DMS53 treated with DMSO at 0.1 percent for 48 hours (cell line): ENCODE results near the gene SKIDA1.

Experiments
- DNase-seq: peaks from one replicate; lab custom pipeline; 2025; ENCODE audit not compliant: unreplicated experiment; lab: John Stamatoyannopoulos, UW

The SKIDA1 gene

DNA sequence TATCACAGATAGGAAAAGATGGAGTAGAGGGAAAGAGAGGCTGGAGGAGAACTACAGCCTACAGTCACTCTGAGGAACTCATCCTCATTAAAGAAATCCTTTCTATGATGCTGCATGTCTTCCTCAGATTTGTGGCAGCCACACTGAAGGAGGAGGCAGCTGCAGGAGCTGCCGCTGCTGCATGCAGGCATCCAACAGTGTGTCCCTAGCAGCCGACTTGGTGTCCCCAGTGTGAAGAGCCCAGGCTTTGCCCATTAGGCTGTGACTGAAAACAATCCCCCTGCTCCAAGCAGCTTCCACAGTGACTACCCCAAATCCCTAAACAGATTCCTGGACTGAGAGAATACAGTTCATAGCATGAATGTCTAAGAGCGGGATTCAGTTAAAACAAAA lies 23.1 kb downstream of the SKIDA1 start:
- no peak for DNase-seq

- no peak for DNase-seq
These were observed 23.6 kb downstream of the SKIDA1 start for GRCh38 chr10:21501731-21502347.

DNA sequence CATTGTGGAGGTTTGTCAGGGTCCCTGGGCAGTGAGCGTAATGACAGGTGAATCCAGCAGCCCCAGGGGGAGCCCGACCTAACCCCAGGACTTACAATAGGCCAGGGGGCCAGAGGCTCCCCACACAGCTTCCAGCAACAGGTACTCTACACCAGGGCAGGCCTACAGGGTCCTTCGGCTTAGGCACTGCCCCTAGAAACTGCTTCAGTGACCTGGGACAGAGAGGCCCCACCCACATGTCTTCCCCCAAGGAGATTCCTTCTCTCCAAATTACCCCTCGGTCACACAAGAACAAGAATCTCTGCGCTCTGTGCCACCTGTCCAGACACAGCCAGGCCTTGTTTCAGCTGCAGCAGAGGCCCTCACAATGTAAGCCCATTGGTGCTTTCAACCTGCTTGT lies 24.4 kb downstream of the SKIDA1 start:
- DNase-seq: no peak

DNA sequence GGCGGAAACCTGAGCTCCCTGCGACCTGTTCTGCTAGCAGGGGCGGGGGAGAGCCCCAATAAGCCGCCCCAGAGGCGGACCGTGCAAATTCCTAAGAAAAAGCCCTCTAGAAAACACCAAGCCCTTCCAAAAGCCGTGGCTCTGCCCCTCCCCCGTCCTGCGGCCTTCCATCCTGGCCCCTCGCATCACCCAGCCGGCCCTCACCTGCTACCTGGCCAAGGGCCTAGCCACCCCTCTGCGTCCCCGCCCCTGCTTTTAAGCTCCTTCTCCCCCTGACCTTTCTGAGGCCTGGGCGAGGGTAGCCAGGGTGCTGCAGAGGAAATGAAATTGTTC lies 24.9 kb downstream of the SKIDA1 start:
- no peak for DNase-seq

- DNase-seq: no peak
These were observed 25.5 kb downstream of the SKIDA1 start for GRCh38 chr10:21499701-21500577.

DNA sequence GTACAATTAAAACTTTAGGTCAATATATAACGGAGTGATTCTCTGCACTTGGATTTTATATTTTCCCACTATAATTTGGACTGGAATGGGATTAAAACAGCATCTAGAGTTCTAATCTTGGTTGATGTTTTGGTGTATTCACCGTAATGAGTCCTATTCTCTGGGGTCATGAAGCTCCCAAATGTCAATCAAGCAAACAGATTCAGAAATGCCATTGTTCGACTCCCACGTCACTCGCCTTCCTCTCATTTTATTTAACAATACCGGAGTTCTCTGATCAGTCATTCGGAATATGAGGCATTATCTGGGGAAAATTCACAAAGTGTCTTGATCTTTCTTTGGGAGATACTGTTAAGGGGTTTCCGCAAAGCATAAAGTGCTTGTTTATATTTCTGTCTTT lies 26.5 kb downstream of the SKIDA1 start:
- DNase-seq: no peak

DNA sequence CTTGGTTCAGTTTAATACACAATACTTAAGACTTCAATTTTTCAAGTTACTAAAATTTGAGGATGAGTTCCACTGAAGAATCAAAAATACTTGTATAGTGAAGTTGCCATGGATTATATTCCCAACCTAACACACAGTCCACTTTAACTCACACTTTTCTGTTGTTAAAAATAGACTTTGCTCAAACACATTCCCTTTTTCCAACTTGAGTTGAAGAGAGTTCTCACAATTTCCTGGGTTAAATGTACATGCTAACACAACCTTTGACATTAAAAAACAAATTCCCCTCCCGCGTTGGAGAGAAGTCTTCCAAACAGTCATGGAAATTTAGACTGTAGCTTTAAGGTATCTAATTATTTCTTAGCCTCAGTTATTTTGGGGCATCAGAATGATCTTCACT lies 27.1 kb downstream of the SKIDA1 start:
- DNase-seq: no peak

GRCh38 chr10:21497177-21497807 lies 28.2 kb downstream of the SKIDA1 start:
- DNase-seq: peak; percentile 49

DNA sequence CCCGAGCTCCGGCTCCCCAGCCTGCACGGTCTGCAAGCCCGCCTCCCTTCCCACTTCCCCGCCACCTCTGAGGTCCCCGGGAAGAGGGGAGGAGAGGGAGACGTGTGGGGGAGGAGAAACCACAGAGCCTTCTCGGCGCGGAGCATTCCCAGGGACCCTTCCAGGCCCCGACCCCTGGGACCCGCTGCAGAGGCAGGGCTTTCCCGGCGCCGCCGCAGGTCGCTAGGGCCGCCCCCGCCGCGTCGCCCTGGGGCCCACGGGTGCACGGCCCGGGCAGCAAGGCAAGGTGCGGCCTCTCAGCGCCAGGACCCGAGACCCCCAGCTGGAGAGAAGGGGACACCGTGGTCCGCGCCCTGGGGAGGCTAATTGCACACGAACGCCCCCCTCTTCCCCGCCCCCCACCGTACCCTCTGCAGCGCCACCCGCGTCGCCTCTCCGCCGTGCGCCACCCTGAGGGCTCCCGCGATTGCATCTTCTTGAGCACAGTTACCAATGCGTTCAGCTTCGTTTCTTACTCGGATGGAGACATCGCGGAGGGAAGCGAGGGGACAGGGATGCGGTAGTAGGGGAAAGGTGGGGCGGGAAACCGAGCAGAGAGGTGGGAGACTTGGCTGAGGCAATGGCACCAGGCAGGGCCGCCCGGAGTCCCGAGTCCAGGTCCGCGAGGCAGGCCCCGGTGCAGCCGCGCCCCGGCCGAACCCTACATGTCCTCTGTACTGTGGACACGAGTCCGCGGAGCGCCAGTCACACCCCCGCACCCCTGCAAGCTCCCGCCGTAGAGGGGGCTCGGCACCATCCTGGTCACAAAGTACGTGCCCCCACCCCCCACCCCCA lies 28.9 kb downstream of the SKIDA1 start:
- DNase-seq: peak; percentile 51

GRCh38 chr10:21495752-21496342 lies 29.6 kb downstream of the SKIDA1 start:
- peak; percentile 73 for DNase-seq

DNA sequence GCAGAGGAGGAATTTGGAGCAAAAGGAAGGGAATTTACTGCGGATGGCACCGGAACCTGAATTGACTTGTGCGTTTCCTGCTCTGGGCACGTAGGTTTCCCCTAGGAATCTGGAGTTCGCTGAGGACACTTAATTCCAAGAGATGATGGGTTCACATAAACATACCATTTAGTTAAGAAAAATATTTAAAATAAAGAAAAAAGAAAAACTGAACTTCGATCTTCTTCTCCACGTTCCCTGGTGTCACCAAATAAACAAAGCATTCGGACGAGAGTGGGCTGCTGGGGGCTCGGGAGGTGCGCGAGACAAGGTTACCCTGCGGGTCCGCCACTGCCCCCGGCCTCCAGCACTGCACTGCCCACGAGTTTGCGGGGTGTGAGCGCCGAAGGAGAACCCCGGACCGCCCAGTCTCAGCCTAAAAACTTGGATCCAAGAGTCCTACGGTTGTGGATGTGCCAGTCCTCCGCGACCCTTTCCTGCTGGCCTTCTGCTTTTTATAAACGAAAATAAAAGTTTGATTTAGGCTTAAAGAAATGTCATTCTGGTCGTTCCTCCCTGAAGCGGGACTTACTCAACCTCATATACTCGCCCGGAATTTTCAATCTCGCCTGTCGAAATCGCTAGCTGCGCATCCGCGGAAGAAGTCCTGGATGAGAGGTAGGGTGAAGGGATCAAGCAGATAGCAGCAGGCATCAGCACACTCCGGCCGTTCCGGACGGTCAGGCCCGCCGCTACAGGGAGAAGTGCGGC lies 30.3 kb downstream of the SKIDA1 start:
- DNase-seq: peak; percentile 23

DNA sequence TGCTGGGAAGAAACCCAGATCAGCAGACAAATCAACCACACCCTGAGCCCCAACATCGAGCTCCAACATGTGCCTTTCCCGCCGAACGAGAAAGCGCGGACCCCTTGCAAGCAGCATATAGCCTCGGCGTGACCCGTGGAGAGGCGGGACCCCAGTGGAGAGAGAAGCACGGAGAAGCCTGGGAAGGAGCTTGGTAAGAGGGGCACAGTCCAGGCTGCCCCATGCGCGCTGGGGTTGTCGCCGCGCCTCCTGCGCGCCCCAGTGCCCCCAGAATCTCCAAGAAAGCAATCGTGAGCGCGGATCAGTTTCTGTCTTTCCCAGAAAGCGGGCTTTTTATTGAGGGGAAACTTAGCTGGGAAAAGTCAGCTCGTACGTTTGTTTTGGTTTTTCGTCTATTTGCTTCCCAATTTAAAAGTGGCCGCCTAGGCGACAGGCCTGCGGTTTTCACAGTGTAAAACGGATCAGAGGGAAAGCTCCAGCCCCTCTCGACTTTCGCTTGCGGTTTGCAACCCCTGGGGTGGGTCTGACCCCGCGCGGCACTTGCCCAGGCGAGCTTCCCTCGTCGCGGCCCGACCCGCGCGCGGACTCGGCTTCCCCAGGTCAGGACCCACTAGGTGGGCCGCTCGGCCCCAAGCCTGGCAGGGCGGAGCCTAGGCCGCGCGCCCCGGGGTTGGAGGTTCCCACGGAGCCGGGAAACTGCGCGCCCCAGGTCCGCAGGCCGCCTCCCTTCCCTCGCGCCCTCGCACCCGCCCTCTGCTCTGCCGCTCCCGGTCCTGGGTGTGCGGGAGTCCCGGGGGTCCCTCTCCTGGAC lies 31.1 kb downstream of the SKIDA1 start:
- DNase-seq: no peak

DNA sequence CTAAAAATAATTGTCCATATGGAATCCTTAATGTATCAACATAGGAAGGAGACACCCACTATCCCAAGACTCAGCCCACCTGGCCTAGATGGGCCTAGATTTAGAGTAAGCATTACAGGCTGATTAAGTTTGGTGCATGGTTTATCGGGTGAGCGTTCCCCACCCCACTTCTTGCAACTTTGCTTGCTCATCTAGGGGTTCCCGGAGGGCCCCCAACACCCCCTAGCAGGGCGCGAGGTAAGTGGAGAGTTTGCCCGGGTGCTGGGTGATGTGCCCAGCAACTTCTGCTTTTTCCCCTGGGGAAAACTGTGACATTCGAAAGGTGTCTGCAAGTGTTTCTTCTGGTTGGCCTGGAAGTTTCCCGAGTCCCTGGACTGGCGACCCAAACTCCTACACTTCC lies 31.7 kb downstream of the SKIDA1 start:
- DNase-seq: no peak

- no peak for DNase-seq
These were observed 33.1 kb downstream of the SKIDA1 start for GRCh38 chr10:21492421-21492820.

DNA sequence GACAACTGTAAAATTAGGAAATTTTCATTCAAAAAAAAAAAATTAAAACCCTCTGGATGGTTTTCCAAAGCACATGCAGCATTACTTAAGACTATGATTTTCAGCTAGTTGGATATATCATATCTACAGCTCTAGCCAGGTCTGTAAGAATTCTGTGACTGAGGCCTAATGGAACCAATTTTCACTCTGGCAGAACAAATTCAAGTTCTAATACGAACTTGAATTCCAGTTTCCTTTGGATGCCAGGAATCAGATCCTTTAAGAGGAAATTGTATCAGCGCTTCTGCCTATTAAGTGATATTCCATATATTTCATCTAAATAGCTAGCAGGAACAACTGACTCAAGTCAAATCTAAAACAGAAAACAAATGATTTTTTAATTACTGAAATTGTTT lies 34.8 kb downstream of the SKIDA1 start:
- no peak for DNase-seq

- DNase-seq: no peak
These were observed 35.3 kb downstream of the SKIDA1 start for GRCh38 chr10:21490028-21490710.

DNA sequence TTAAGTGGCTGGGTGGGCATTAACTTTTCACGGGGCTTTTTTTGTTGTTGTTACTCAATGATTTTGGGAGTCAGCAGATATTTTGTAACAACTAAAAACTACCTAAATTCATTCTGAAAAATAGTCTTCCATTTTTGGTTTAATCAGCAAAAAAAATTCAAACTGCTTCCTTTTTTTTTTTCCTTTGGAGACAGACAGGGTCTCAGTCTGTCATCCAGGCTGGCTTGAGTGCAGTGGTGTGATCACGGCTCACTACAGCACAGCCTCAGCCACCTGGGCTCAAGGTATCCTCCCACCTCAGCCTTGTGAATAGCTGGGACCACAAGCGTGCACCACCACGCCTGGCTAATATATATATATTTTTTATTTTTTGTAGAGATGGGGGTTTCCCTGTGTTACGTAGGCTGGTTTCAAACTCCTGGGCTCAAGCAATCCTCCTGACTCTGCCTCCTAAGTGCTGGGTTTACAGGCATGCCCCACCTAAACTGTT lies 36.5 kb downstream of the SKIDA1 start:
- DNase-seq: no peak

- no peak for DNase-seq
These were observed 37.1 kb downstream of the SKIDA1 start for GRCh38 chr10:21488246-21488956.
